GM12878 (cell line): Measurements from ENCODE around the gene ACOT13. TPM values are rescaled to one million over a fixed set of nuclear protein-coding genes. Genes with fewer than 3 reads are reported as not detected.
A peak's percentile ranks its signal among the peaks of the same experiment; 100 is the strongest.

Source experiments
- ATAC-seq: fragments of 200-7000 bp; cut with Tn5 transposase; 3 replicates; pipeline ENCODE4 v1.9.1; 2020; ENCODE audit warnings: mild to moderate bottlenecking, moderate library complexity
- BruUV-seq: library from RNA; stranded (reverse); fragments of 400-500 nt; replicated peaks from 2 replicates; lab custom pipeline; 2021; lab: Mats Ljungman, UMichigan
- CTCF ChIA-PET: fragments of 300-600 bp; sonication (Branson Sonifier 250); formaldehyde crosslinking; extraction: SDS; loops from one replicate; lab custom pipeline; 2021; ENCODE audit warnings: inconsistent platforms; lab: Yijun Ruan, JAX
- POLR2A ChIA-PET: fragments of 350-600 bp; formaldehyde crosslinking; extraction: SDS; loops from one replicate; lab custom pipeline; 2021; ENCODE audit warnings: inconsistent platforms; lab: Charles Lee
- RAD21 ChIA-PET: fragments of 300-600 bp; sonication (Branson Sonifier 250); formaldehyde crosslinking; loops from one replicate; lab custom pipeline; 2023; ENCODE audit warnings: antibody characterized with exemption; ENCODE audit not compliant: unreplicated experiment; lab: Charles Lee
- SMC1A ChIA-PET: fragments of 300-600 bp; sonication (Branson Sonifier 250); formaldehyde crosslinking; loops from one replicate; lab custom pipeline; 2023; ENCODE audit not compliant: unreplicated experiment, uncharacterized antibody; lab: Charles Lee
- DNase-seq: peaks from one replicate; pipeline ENCODE4 v3.0.0-alpha.2; 2011; ENCODE audit warnings: low read depth, low spot score
- FAIRE-seq: peaks from 3 replicates; lab custom pipeline; 2011; peaks lifted over from hg19 to GRCh38; lab: Jason Lieb, UNC
- H2AFZ ChIP-seq: 2 replicates; pipeline ENCODE4 v1.6.0; 2011; ENCODE audit warnings: low read depth, low read length, control low read depth; ENCODE audit not compliant: control insufficient read depth
- H3K27ac ChIP-seq: 2 replicates; pipeline ENCODE4 v1.5.1; 2011; ENCODE audit warnings: control low read depth; ENCODE audit not compliant: control insufficient read depth, insufficient read depth
- H3K27me3 ChIP-seq, 2 experiments: replicated peaks in 1 of 2; 2 replicates each; pipeline versions ENCODE4 v1.6.0 to v1.6.1; 2011; ENCODE audit warnings: low read length in 1 of 2; ENCODE audit not compliant: control insufficient read depth in 2 of 2, insufficient read depth in 2 of 2
- H3K36me3 ChIP-seq, 2 experiments: 2 replicates each; pipeline ENCODE4 v1.5.1; 2011; ENCODE audit warnings: low read length in 1 of 2; ENCODE audit not compliant: control insufficient read depth in 2 of 2, insufficient read depth in 2 of 2
- H3K4me1 ChIP-seq: 2 replicates; pipeline ENCODE4 v1.6.1; 2011; ENCODE audit warnings: mild to moderate bottlenecking, low read length, moderate library complexity, mixed read lengths; ENCODE audit not compliant: control insufficient read depth, insufficient read depth
- H3K4me2 ChIP-seq: 2 replicates; pipeline ENCODE4 v1.6.0; 2011; ENCODE audit warnings: control low read depth; ENCODE audit not compliant: control insufficient read depth, insufficient read depth
- H3K4me3 ChIP-seq: fragments of 200-600 bp; sonication (generic); 2 replicates; pipeline ENCODE4 v1.5.1; 2016
- H3K79me2 ChIP-seq: 2 replicates; pipeline ENCODE4 v1.6.0; 2011; ENCODE audit warnings: low read length; ENCODE audit not compliant: control insufficient read depth, insufficient read depth
- H3K9ac ChIP-seq: 2 replicates; pipeline ENCODE4 v1.8.0; 2011; ENCODE audit warnings: low read length, control low read depth, mixed read lengths; ENCODE audit not compliant: control insufficient read depth, insufficient read depth
- H3K9me3 ChIP-seq: replicated peaks from 3 replicates; pipeline ENCODE4 v1.5.1; 2011; ENCODE audit warnings: mild to moderate bottlenecking, low read length; ENCODE audit not compliant: control insufficient read depth, insufficient read depth
- H4K20me1 ChIP-seq: 2 replicates; pipeline ENCODE4 v1.6.0; 2011; ENCODE audit not compliant: control insufficient read depth, insufficient read depth
- CHD1 ChIP-seq: IDR thresholded peaks from 2 replicates; pipeline ENCODE4 v1.6.1; 2012; ENCODE audit warnings: low read depth, low read length, improper control_type of control experiment
- GABPA ChIP-seq: IDR thresholded peaks from 2 replicates; pipeline ENCODE4 v1.6.1; 2014; ENCODE audit warnings: antibody characterized with exemption, low read depth, mild to moderate bottlenecking, inconsistent platforms
- MEF2B ChIP-seq: fragments of 450-650 bp; IDR thresholded peaks from 2 replicates; pipeline ENCODE4 v1.6.1; 2018; ENCODE audit warnings: mild to moderate bottlenecking, moderate library complexity; ENCODE audit not compliant: partially characterized antibody, poor library complexity, severe bottlenecking
- STAT3 ChIP-seq: IDR thresholded peaks from 2 replicates; pipeline ENCODE4 v1.6.1; 2011; ENCODE audit warnings: low read depth, low read length, improper control_type of control experiment
- YY1 ChIP-seq: IDR thresholded peaks from 2 replicates; pipeline ENCODE4 v1.6.1; 2011; ENCODE audit warnings: low read depth, mild to moderate bottlenecking, low read length
- ZNF207 ChIP-seq: fragments of 450-650 bp; IDR thresholded peaks from 2 replicates; pipeline ENCODE4 v1.6.1; 2014; ENCODE audit warnings: antibody characterized with exemption, mild to moderate bottlenecking, borderline replicate concordance
- ZNF384 ChIP-seq: IDR thresholded peaks from 2 replicates; pipeline ENCODE4 v1.6.1; 2012; ENCODE audit warnings: low read depth, mild to moderate bottlenecking, low read length, improper control_type of control experiment, borderline replicate concordance
- WGBS: methylation state at CpG from one replicate; pipeline ENCODE4 v1.1.6; 2016; ENCODE audit warnings: low lambda C conversion rate; ENCODE audit not compliant: insufficient replicate concordance, insufficient coverage; ENCODE audit errors: missing lambda C conversion rate; 5-methylcytosine and 5-hydroxymethylcytosine counted together
- in situ Hi-C: fragments of 300-500 bp; cut with MboI; formaldehyde crosslinking; loops from 9 replicates; pipeline ENCODE4 v1.14.3; 2018; ENCODE audit warnings: mixed read lengths
- intact Hi-C: fragments of 100-400 bp; cut with micrococcal nuclease; formaldehyde crosslinking; loops from one replicate; pipeline ENCODE4 v1.14.2; 2022; ENCODE audit not compliant: unreplicated experiment
- polyA plus RNA-seq, 11 experiments: library from polyadenylated mRNA; depleted of rRNA in 4 of 11; unstranded in 6 of 11; stranded (reverse) in 5 of 11; fragments of >200 nt; fragmentation: Nextera tagmentation in 4 of 11; fragmentation: Illumina TruSeq in 1 of 11; extraction: Ambion mirVana in 4 of 11; extraction: Trizol in 1 of 11; gene quantifications; 1 replicate in 1 of 11; 2 replicates in 10 of 11; pipeline versions ENCODE4 v1.2.1 to v1.2.3, GENCODE V29; 2011 to 2016; ENCODE audit warnings: inconsistent platforms in 2 of 11, missing spikeins in 2 of 11, low read depth in 1 of 11
- total RNA-seq, 4 experiments: library from RNA; depleted of rRNA in 3 of 4; stranded (reverse); fragments of >200 nt in 3 of 4; fragmentation: Illumina TruSeq in 1 of 4; extraction: Trizol in 1 of 4; gene quantifications; 2 replicates each; pipeline versions ENCODE4 v1.2.1 to v1.2.3, GENCODE V29; 2013 to 2021

The ACOT13 gene
- total and polyA plus RNA-seq, 10 of the 15 experiments (the other 5 are each of a cell fraction or from before 2014, with no cell fraction given), result 6.0 to 60.6 (median 36.6) TPM

GRCh38 chr6:24743944-24744335, 77.1 kb downstream of the ACOT13 start (continued):
- TF ChIP-seq CHD1, result 0 out of 2 replicates have a peak, but pooled peaks have one; percentile 17
- TF ChIP-seq GABPA, result 0 out of 2 replicates have a peak, but pooled peaks have one; percentile 3
- no peak for TF ChIP-seq STAT3
- peak; percentile 71 for TF ChIP-seq MEF2B
- TF ChIP-seq YY1, result no peak

- TF ChIP-seq ZNF207 (no peak), ZNF384 (no peak)
- ChIA-PET RAD21 (no interaction called here), POLR2A (interaction anchor here (0.9 to 1.0 kb wide), 2 partner anchors 14 to 20 kb away, joined by 3 read pairs; no protein-coding TSS in a partner anchor), SMC1A (interaction anchor here (0.9 to 1.6 kb wide), 4 partner anchors 12 to 275 kb away, joined by 3 to 6 read pairs (median 4); no protein-coding TSS in a partner anchor), CTCF (interaction anchor here (0.6 to 1.5 kb wide), 8 partner anchors 20 to 589 kb away, joined by 3 to 5 read pairs (median 3); no protein-coding TSS in a partner anchor)
- Histone ChIP-seq H3K36me3 (no peaks in the 10 kb centered on the region), H3K4me1 (peaks cover 17% of the 10 kb centered on the region), H2AFZ (no peak overlapping the region), H3K9ac (no peak overlapping the region), H3K79me2 (no peaks in the 10 kb centered on the region), H4K20me1 (no peaks in the 10 kb centered on the region), H3K27me3 (no peaks in the 10 kb centered on the region), H3K9me3 (no peaks in the 10 kb centered on the region), H3K4me3 (no peak overlapping the region), H3K27ac (no peak overlapping the region), H3K4me2 (no peak overlapping the region)
- no TSS peak for BruUV-seq
- intact Hi-C loops, result no loop called here
- in situ Hi-C loops, result no loop called here
- FAIRE-seq, result no peak
- ATAC-seq, result no peak
- 63% methylated on average over 5 of the region's 5 CpGs for WGBS
- no peak for DNase-seq
Measured at GRCh38 chr6:24744911-24745310, 78.0 kb downstream of the ACOT13 start.
